Trophoblast cell (in vitro differentiated cells and primary cell): ENCODE results near the gene SPATA19.

Source experiments
- DNase-seq, 2 donors: peaks; one replicate each; pipeline ENCODE4 v3.0.0-alpha.2; 2016
- H2AFZ ChIP-seq: 2 replicates; pipeline ENCODE4 v1.6.1; 2013; ENCODE audit warnings: low read length, moderate library complexity, mild to moderate bottlenecking; ENCODE audit not compliant: insufficient read depth, poor library complexity
- H2AK5ac ChIP-seq: 2 replicates; pipeline ENCODE4 v1.6.1; 2013; ENCODE audit warnings: mild to moderate bottlenecking, low read length
- H2BK120ac ChIP-seq: 2 replicates; pipeline ENCODE4 v1.6.1; 2013; ENCODE audit warnings: low read length, mild to moderate bottlenecking, moderate library complexity; ENCODE audit not compliant: insufficient read depth, poor library complexity
- H2BK12ac ChIP-seq: 2 replicates; pipeline ENCODE4 v1.6.1; 2013; ENCODE audit warnings: mild to moderate bottlenecking, low read length, moderate library complexity
- H2BK5ac ChIP-seq: 2 replicates; pipeline ENCODE4 v1.6.1; 2013; ENCODE audit warnings: low read length, low read depth, moderate library complexity, mild to moderate bottlenecking; ENCODE audit not compliant: poor library complexity
- H3K14ac ChIP-seq: 2 replicates; pipeline ENCODE4 v1.6.1; 2013; ENCODE audit warnings: mild to moderate bottlenecking, low read length
- H3K18ac ChIP-seq: 2 replicates; pipeline ENCODE4 v1.6.1; 2013; ENCODE audit warnings: mild to moderate bottlenecking, low read length
- H3K23ac ChIP-seq: 2 replicates; pipeline ENCODE4 v1.6.1; 2013; ENCODE audit warnings: low read length
- H3K27ac ChIP-seq: 2 replicates; pipeline ENCODE4 v1.5.1; 2013; ENCODE audit warnings: low read depth, mild to moderate bottlenecking, inconsistent platforms, low read length, moderate library complexity
- H3K27me3 ChIP-seq: 2 replicates; pipeline ENCODE4 v1.6.1; 2013; ENCODE audit warnings: inconsistent platforms, mild to moderate bottlenecking, low read length, moderate library complexity; ENCODE audit not compliant: insufficient read depth
- H3K36me3 ChIP-seq, 2 experiments: 1 replicate in 1 of 2; 2 replicates in 1 of 2; pipeline ENCODE4 v1.6.1; 2013; ENCODE audit warnings: low read length in 2 of 2, mild to moderate bottlenecking in 2 of 2, moderate library complexity in 1 of 2; ENCODE audit not compliant: insufficient read depth in 2 of 2, control insufficient read depth in 1 of 2
- H3K4ac ChIP-seq: 2 replicates; pipeline ENCODE4 v1.6.1; 2013; ENCODE audit warnings: low read depth, mild to moderate bottlenecking, low read length, moderate library complexity
- H3K4me1 ChIP-seq, 2 experiments: 1 replicate in 1 of 2; 2 replicates in 1 of 2; pipeline ENCODE4 v1.6.1; 2013; ENCODE audit warnings: low read length in 2 of 2, mild to moderate bottlenecking in 2 of 2, moderate library complexity in 1 of 2; ENCODE audit not compliant: insufficient read depth in 2 of 2, control insufficient read depth in 1 of 2
- H3K4me2 ChIP-seq: 2 replicates; pipeline ENCODE4 v1.6.1; 2013; ENCODE audit warnings: inconsistent platforms, mild to moderate bottlenecking, low read length, moderate library complexity
- H3K4me3 ChIP-seq: 2 replicates; pipeline ENCODE4 v1.5.1; 2013; ENCODE audit warnings: mild to moderate bottlenecking, low read depth, low read length, inconsistent platforms
- H3K79me1 ChIP-seq: one replicate; pipeline ENCODE4 v1.6.1; 2013; ENCODE audit warnings: low read length
- H3K79me2 ChIP-seq: 2 replicates; pipeline ENCODE4 v1.6.1; 2013; ENCODE audit warnings: low read length, mild to moderate bottlenecking; ENCODE audit not compliant: control insufficient read depth, insufficient read depth, poor library complexity
- H3K9ac ChIP-seq: 2 replicates; pipeline ENCODE4 v1.6.1; 2013; ENCODE audit warnings: mild to moderate bottlenecking, low read length
- H3K9me3 ChIP-seq: 2 replicates; pipeline ENCODE4 v1.6.1; 2013; ENCODE audit warnings: low read depth, mild to moderate bottlenecking, control low read depth, inconsistent platforms, low read length; ENCODE audit not compliant: insufficient read depth
- H4K12ac ChIP-seq: 2 replicates; pipeline ENCODE4 v1.6.1; 2013; ENCODE audit warnings: low read depth, mild to moderate bottlenecking, low read length, moderate library complexity
- H4K8ac ChIP-seq: 2 replicates; pipeline ENCODE4 v1.6.1; 2013; ENCODE audit warnings: low read depth, mild to moderate bottlenecking, low read length, moderate library complexity
- H4K91ac ChIP-seq: one replicate; pipeline ENCODE4 v1.6.1; 2013; ENCODE audit warnings: low read depth, mild to moderate bottlenecking, low read length, moderate library complexity
- WGBS: extraction: QIAGEN DNeasy Blood & Tissue Kit; methylation state at CpG from one replicate; pipeline ENCODE4 v1.1.7; 2013; ENCODE audit warnings: missing lambda C conversion rate; ENCODE audit not compliant: insufficient read length, insufficient coverage; ENCODE audit errors: extremely low coverage; 5-methylcytosine and 5-hydroxymethylcytosine counted together

SPATA19 gene

DNA sequence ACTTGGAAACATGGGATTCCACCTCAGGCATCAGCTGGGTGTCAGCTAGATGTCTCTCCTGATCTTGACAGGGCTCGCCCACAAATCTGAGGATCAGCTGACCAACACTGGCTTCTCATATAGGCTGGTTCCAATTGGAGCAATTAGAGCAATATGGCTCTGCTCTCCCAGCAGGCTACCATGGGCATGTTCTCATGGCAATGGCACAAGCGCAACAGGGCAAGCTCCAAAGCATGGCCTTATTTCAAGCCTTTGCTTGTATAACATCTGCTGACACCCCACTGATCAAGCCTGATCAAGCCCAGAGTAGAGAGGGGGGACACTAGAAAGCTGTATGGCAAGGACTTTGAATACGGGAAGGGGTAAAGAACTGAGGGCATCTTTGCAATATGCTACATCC is 40.7 kb upstream of the SPATA19 start:
- H3K79me1 ChIP-seq, result no peaks in the 10 kb centered on the region
- H3K9me3 ChIP-seq, result peaks cover 4% of the 10 kb centered on the region
- H3K4ac ChIP-seq, result no peak overlapping the region
- no peak overlapping the region for H2BK120ac ChIP-seq
- H3K27ac ChIP-seq, result no peak overlapping the region
- DNase-seq, result no peak
- no peak overlapping the region for H4K91ac ChIP-seq
- H3K79me2 ChIP-seq, result no peaks in the 10 kb centered on the region
- no peaks in the 10 kb centered on the region for H3K36me3 ChIP-seq
- no CpG with 5 or more reads among the region's 3 CpGs for WGBS
- no peak overlapping the region for H3K18ac ChIP-seq
- H3K4me3 ChIP-seq, result no peak overlapping the region
- H2AFZ ChIP-seq, result no peak overlapping the region
- no peak overlapping the region for H2BK5ac ChIP-seq
- no peak overlapping the region for H4K8ac ChIP-seq
- no peak overlapping the region for H2AK5ac ChIP-seq
- no peak overlapping the region for H2BK12ac ChIP-seq
- no peaks in the 10 kb centered on the region for H3K27me3 ChIP-seq
- H3K14ac ChIP-seq, result no peak overlapping the region
- H3K9ac ChIP-seq, result peak overlapping the region; percentile 33
- no peak overlapping the region for H3K4me2 ChIP-seq
- no peak overlapping the region for H4K12ac ChIP-seq
- no peak overlapping the region for H3K23ac ChIP-seq
- H3K4me1 ChIP-seq, result no peaks in the 10 kb centered on the region

DNA sequence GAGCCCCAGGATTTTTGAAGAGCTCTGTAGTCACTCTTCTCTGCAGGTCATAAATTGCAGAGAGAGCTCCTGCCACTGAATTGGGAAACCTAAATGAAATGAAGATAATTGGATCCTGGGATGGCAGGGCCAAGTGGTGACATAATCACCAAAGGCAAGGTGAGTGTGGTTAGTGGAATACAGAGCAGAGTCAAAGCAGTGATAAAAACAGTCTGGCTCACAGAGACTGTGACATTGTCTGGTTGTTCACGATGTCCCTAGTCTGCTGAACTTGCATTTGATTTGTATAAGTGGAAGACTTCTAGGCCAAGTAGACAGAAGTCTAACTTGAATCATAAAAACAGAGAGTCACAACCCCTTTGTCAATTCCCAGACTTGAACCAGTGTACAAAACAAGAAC is 26.8 kb upstream of the SPATA19 start:
- H3K4ac ChIP-seq, result no peak overlapping the region
- H3K9ac ChIP-seq, result no peak overlapping the region
- no peak overlapping the region for H3K4me3 ChIP-seq
- H3K4me1 ChIP-seq, result no peaks in the 10 kb centered on the region
- H3K23ac ChIP-seq, result no peak overlapping the region
- no peak overlapping the region for H3K27ac ChIP-seq
- H3K36me3 ChIP-seq, result no peaks in the 10 kb centered on the region
- no peak overlapping the region for H2BK120ac ChIP-seq
- H3K4me2 ChIP-seq, result no peak overlapping the region
- no peak overlapping the region for H4K12ac ChIP-seq
- no peak for DNase-seq
- H4K8ac ChIP-seq, result no peak overlapping the region
- H3K9me3 ChIP-seq, result peaks cover 2% of the 10 kb centered on the region
- H2AK5ac ChIP-seq, result no peak overlapping the region
- no peaks in the 10 kb centered on the region for H3K79me1 ChIP-seq
- H3K14ac ChIP-seq, result no peak overlapping the region
- no peak overlapping the region for H4K91ac ChIP-seq
- H3K79me2 ChIP-seq, result no peaks in the 10 kb centered on the region
- H3K18ac ChIP-seq, result no peak overlapping the region
- no peaks in the 10 kb centered on the region for H3K27me3 ChIP-seq
- no peak overlapping the region for H2BK5ac ChIP-seq
- no CpG with 5 or more reads among the region's 1 CpG for WGBS
- no peak overlapping the region for H2BK12ac ChIP-seq
- no peak overlapping the region for H2AFZ ChIP-seq

DNA sequence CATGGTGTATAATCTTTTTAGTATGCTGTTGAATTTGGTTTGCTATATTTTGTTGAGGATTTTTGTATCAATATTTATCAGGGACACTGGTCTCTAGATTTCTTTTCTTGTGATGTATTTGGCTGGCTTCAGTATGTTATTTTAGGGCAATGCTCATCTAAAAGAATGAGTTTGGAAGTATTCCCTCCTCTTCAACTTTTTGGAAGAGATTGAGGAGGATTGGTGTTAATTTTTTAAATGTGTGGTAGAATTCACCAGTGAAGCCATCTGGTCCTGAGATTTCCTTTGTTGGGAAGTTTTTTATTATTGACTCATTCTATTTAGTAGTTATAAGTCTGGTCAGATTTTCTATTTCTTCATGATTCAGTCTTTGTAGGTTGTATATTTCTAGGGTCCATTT is 22.1 kb upstream of the SPATA19 start:
- no peak overlapping the region for H4K12ac ChIP-seq
- no peaks in the 10 kb centered on the region for H3K36me3 ChIP-seq
- H2BK5ac ChIP-seq, result no peak overlapping the region
- H4K91ac ChIP-seq, result no peak overlapping the region
- no peak overlapping the region for H2BK120ac ChIP-seq
- H2AK5ac ChIP-seq, result no peak overlapping the region
- H3K9me3 ChIP-seq, result peaks cover 1% of the 10 kb centered on the region
- H3K79me1 ChIP-seq, result no peaks in the 10 kb centered on the region
- DNase-seq, result no peak
- H2AFZ ChIP-seq, result no peak overlapping the region
- H3K18ac ChIP-seq, result no peak overlapping the region
- no peaks in the 10 kb centered on the region for H3K27me3 ChIP-seq
- H3K79me2 ChIP-seq, result no peaks in the 10 kb centered on the region
- no peak overlapping the region for H3K9ac ChIP-seq
- no peak overlapping the region for H3K27ac ChIP-seq
- no peak overlapping the region for H3K23ac ChIP-seq
- no peak overlapping the region for H3K4me3 ChIP-seq
- H4K8ac ChIP-seq, result no peak overlapping the region
- H3K4me2 ChIP-seq, result no peak overlapping the region
- H3K4ac ChIP-seq, result no peak overlapping the region
- H3K14ac ChIP-seq, result no peak overlapping the region
- H2BK12ac ChIP-seq, result no peak overlapping the region
- H3K4me1 ChIP-seq, result no peaks in the 10 kb centered on the region

DNA sequence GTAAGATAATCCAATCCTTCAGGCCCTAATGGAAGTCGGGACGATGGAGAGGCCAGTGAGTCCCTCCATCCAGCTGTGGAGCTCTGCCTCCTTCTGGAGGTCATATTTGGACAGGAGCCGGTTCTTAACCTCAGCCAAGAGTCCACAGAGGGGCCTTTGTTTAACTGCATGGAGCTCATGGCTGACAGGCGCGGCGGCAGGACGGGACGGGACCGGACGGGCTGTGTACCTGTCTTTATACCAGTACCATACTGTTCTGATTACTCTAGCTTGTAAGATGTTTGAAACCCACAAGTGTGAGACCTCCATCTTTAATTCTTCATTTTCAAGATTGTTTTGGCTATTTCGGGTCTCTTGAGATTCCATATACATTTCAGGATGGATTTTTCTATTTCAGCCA is 20.2 kb upstream of the SPATA19 start:
- H2BK12ac ChIP-seq, result no peak overlapping the region
- H3K23ac ChIP-seq, result no peak overlapping the region
- no peaks in the 10 kb centered on the region for H3K4me1 ChIP-seq
- no peak overlapping the region for H3K4me3 ChIP-seq
- H3K79me2 ChIP-seq, result no peaks in the 10 kb centered on the region
- H4K91ac ChIP-seq, result no peak overlapping the region
- H2BK120ac ChIP-seq, result no peak overlapping the region
- H2AFZ ChIP-seq, result no peak overlapping the region
- no peak overlapping the region for H3K18ac ChIP-seq
- no peaks in the 10 kb centered on the region for H3K27me3 ChIP-seq
- peaks cover 1% of the 10 kb centered on the region for H3K9me3 ChIP-seq
- H4K12ac ChIP-seq, result no peak overlapping the region
- H2AK5ac ChIP-seq, result no peak overlapping the region
- no CpG with 5 or more reads among the region's 11 CpGs for WGBS
- H4K8ac ChIP-seq, result no peak overlapping the region
- H3K14ac ChIP-seq, result no peak overlapping the region
- no peaks in the 10 kb centered on the region for H3K36me3 ChIP-seq
- no peak overlapping the region for H3K27ac ChIP-seq
- no peak overlapping the region for H3K4ac ChIP-seq
- DNase-seq, result no peak
- H2BK5ac ChIP-seq, result no peak overlapping the region
- H3K79me1 ChIP-seq, result no peaks in the 10 kb centered on the region
- H3K4me2 ChIP-seq, result no peak overlapping the region
- H3K9ac ChIP-seq, result no peak overlapping the region

DNA sequence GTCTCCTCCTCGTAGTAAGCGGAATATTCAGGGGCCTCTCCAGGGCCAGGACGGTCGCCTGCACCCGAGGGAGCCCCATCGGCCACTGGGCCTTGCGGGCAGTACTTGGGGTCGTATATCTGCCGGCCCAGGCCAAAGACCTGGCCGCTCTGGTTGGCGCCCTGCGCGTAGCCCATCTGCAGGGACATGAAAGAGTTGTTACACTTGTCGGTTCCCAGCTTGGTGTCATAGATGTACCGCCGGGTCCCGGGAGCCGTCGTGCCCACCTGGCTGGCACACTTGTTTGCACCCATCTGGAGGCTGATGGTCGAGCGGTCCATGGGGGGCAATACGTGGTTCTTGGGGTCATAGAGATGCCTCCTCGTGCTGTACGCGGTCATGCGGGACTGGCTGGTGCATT is 19.4 kb upstream of the SPATA19 start:
- Histone ChIP-seq H2AFZ (no peak overlapping the region), H3K4me2 (no peak overlapping the region), H3K79me2 (no peaks in the 10 kb centered on the region), H4K91ac (no peak overlapping the region), H3K36me3 (no peaks in the 10 kb centered on the region), H3K14ac (no peak overlapping the region), H3K23ac (no peak overlapping the region), H3K79me1 (no peaks in the 10 kb centered on the region), H4K8ac (no peak overlapping the region), H3K9ac (no peak overlapping the region), H4K12ac (no peak overlapping the region), H3K9me3 (peaks cover 1% of the 10 kb centered on the region), H2AK5ac (no peak overlapping the region), H2BK5ac (no peak overlapping the region), H3K18ac (no peak overlapping the region), H3K4me1 (no peaks in the 10 kb centered on the region), H2BK120ac (no peak overlapping the region), H2BK12ac (no peak overlapping the region), H3K4me3 (no peak overlapping the region), H3K27me3 (no peaks in the 10 kb centered on the region), H3K4ac (no peak overlapping the region), H3K27ac (no peak overlapping the region)
- no peak for DNase-seq
- no CpG with 5 or more reads among the region's 26 CpGs for WGBS
